ENCODE data around the gene FARSB. TPM values are rescaled to one million over a fixed set of nuclear protein-coding genes. Genes with fewer than 3 reads are reported as not detected.

FARSB gene
- total and polyA plus RNA-seq, 2 experiments from 2014 or later: 10.6 to 26.7 TPM

- H3K27me3 ChIP-seq: peaks cover 3% of the 10 kb centered on the region
- no peak for DNase-seq (ENCODE audit: low read depth in 1 of 2, low spot score in 1 of 2)
- TF ChIP-seq, protein P1, sequence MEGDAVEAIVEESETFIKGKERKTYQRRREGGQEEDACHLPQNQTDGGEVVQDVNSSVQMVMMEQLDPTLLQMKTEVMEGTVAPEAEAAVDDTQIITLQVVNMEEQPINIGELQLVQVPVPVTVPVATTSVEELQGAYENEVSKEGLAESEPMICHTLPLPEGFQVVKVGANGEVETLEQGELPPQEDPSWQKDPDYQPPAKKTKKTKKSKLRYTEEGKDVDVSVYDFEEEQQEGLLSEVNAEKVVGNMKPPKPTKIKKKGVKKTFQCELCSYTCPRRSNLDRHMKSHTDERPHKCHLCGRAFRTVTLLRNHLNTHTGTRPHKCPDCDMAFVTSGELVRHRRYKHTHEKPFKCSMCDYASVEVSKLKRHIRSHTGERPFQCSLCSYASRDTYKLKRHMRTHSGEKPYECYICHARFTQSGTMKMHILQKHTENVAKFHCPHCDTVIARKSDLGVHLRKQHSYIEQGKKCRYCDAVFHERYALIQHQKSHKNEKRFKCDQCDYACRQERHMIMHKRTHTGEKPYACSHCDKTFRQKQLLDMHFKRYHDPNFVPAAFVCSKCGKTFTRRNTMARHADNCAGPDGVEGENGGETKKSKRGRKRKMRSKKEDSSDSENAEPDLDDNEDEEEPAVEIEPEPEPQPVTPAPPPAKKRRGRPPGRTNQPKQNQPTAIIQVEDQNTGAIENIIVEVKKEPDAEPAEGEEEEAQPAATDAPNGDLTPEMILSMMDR (IDR thresholded peaks at IDR 0.05; ENCODE audit: low read depth, low read length): no peak
- no peak overlapping the region for H3K4me3 ChIP-seq
- no peaks in the 10 kb centered on the region for H3K36me3 ChIP-seq
- peaks cover 5% of the 10 kb centered on the region for H3K4me1 ChIP-seq (ENCODE audit: low read depth)
- H3K9me3 ChIP-seq (ENCODE audit: low read depth): no peaks in the 10 kb centered on the region
- no peak overlapping the region for H3K27ac ChIP-seq
Measured at GRCh38 chr2:222686086-222686750, 30.3 kb upstream of the FARSB start.

DNA sequence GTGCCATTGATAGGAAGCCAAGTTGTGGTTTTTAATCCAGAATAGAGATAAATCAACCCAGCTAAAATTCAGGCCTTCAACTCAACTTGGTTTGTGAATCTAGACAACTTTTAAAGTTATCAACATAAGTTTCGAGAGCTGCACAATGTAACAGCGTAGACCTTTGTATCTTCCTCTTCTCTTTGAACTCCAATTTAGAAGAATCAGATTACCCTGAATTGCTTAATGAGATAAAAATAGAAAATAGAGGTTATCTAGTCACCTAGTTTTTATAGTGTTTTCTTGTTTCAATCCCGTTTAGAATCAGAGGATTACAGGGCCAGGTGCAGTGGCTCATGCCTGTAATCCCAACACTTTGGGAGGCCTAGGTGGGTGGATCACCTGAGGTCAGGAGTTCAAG is 27.9 kb upstream of the FARSB start:
- H3K4me3 ChIP-seq: no peak overlapping the region
- H3K27me3 ChIP-seq: peaks cover 19% of the 10 kb centered on the region
- H3K27ac ChIP-seq: no peak overlapping the region
- H3K9me3 ChIP-seq (ENCODE audit: low read depth): no peaks in the 10 kb centered on the region
- DNase-seq (ENCODE audit: low read depth in 1 of 2, low spot score in 1 of 2): no peak
- TF ChIP-seq, protein P1 (IDR thresholded peaks at IDR 0.05; ENCODE audit: low read depth, low read length): no peak
- H3K36me3 ChIP-seq: no peaks in the 10 kb centered on the region
- H3K4me1 ChIP-seq (ENCODE audit: low read depth): no peaks in the 10 kb centered on the region

GRCh38 chr2:222677981-222678380 is 22.1 kb upstream of the FARSB start:
- TF ChIP-seq, protein P1 (IDR thresholded peaks at IDR 0.05; ENCODE audit: low read depth, low read length): no peak
- no peaks in the 10 kb centered on the region for H3K9me3 ChIP-seq (ENCODE audit: low read depth)

DNA sequence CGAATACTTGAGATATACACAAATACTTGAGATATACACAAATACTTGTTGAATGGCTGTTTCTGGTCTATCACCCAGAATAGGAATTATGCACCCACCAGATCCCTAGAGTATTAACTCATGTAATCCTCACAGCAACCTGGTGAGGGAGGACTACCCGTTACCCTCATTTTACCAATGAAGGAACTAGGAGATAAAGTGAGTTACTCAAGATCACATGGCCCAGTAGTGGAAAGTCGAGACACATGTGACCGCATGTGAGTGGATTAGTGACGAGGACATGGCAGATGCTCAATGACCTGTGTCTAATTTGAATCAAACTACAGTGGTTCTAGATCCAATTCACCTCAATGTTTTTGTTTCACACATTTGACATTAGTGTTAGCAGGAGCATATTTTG is 18.0 kb upstream of the FARSB start:
- DNase-seq (ENCODE audit: low read depth in 1 of 2, low spot score in 1 of 2): no peak
- no peaks in the 10 kb centered on the region for H3K9me3 ChIP-seq (ENCODE audit: low read depth)
- no peak overlapping the region for H3K27ac ChIP-seq
- H3K4me3 ChIP-seq: no peak overlapping the region
- peaks cover 41% of the 10 kb centered on the region for H3K27me3 ChIP-seq
- no peaks in the 10 kb centered on the region for H3K4me1 ChIP-seq (ENCODE audit: low read depth)
- H3K36me3 ChIP-seq: no peaks in the 10 kb centered on the region
- TF ChIP-seq, protein P1 (IDR thresholded peaks at IDR 0.05; ENCODE audit: low read depth, low read length): no peak

More at GRCh38 chr2:222677981-222678380, 22.1 kb upstream of the FARSB start:
- DNase-seq (ENCODE audit: low read depth in 1 of 2, low spot score in 1 of 2): no peak
- Histone ChIP-seq H3K27me3 (peaks cover 22% of the 10 kb centered on the region), H3K4me3 (no peak overlapping the region), H3K36me3 (no peaks in the 10 kb centered on the region), H3K27ac (no peak overlapping the region), H3K4me1 (ENCODE audit: low read depth) (no peaks in the 10 kb centered on the region)

- Histone ChIP-seq H3K4me1 (ENCODE audit: low read depth) (no peaks in the 10 kb centered on the region), H3K36me3 (no peaks in the 10 kb centered on the region), H3K9me3 (ENCODE audit: low read depth) (no peaks in the 10 kb centered on the region), H3K4me3 (no peak overlapping the region), H3K27ac (no peak overlapping the region), H3K27me3 (peaks cover 47% of the 10 kb centered on the region)
- no peak for DNase-seq (ENCODE audit: low read depth in 1 of 2, low spot score in 1 of 2)
- TF ChIP-seq, protein P1 (IDR thresholded peaks at IDR 0.05; ENCODE audit: low read depth, low read length): no peak
Measured at GRCh38 chr2:222673273-222673672, 17.4 kb upstream of the FARSB start.
